Activated naive CD4-positive, alpha-beta T cell treated with anti-CD3 and anti-CD28 coated beads, Interleukin-2, amount 50 U/mL, for 16 hours (primary cell): ENCODE results near the gene ARHGAP23.

Source experiments
- DNase-seq: peaks from one replicate; pipeline ENCODE4 v3.0.0-alpha.2; 2020

Gene ARHGAP23

GRCh38 chr17:38442548-38442947, 14.3 kb downstream of the ARHGAP23 start:
- DNase-seq, result no peak

- no peak for DNase-seq
Observed at GRCh38 chr17:38443356-38444031, 15.2 kb downstream of the ARHGAP23 start.

- peak; percentile 63 for DNase-seq
Observed at GRCh38 chr17:38444151-38444550, 15.9 kb downstream of the ARHGAP23 start.

GRCh38 chr17:38447502-38448085, 19.3 kb downstream of the ARHGAP23 start:
- DNase-seq, result no peak

GRCh38 chr17:38448208-38448771, 20.0 kb downstream of the ARHGAP23 start:
- DNase-seq, result no peak

GRCh38 chr17:38449364-38449763, 21.1 kb downstream of the ARHGAP23 start:
- DNase-seq, result no peak

- no peak for DNase-seq
Observed at GRCh38 chr17:38450557-38451029, 22.3 kb downstream of the ARHGAP23 start.

- no peak for DNase-seq
Observed at GRCh38 chr17:38451030-38451839, 23.0 kb downstream of the ARHGAP23 start.

GRCh38 chr17:38451840-38452529, 23.7 kb downstream of the ARHGAP23 start:
- DNase-seq, result no peak

GRCh38 chr17:38452719-38453118, 24.5 kb downstream of the ARHGAP23 start:
- no peak for DNase-seq

- DNase-seq, result no peak
Observed at GRCh38 chr17:38453951-38454421, 25.7 kb downstream of the ARHGAP23 start.

GRCh38 chr17:38454532-38454931, 26.3 kb downstream of the ARHGAP23 start:
- DNase-seq, result no peak

- DNase-seq, result no peak
Observed at GRCh38 chr17:38455288-38455915, 27.1 kb downstream of the ARHGAP23 start.

- DNase-seq, result no peak
Observed at GRCh38 chr17:38456031-38456815, 28.0 kb downstream of the ARHGAP23 start.

- no peak for DNase-seq
Observed at GRCh38 chr17:38457577-38458371, 29.5 kb downstream of the ARHGAP23 start.

GRCh38 chr17:38458521-38458920, 30.3 kb downstream of the ARHGAP23 start:
- no peak for DNase-seq

GRCh38 chr17:38459567-38459966, 31.3 kb downstream of the ARHGAP23 start:
- DNase-seq, result no peak

- no peak for DNase-seq
Observed at GRCh38 chr17:38460082-38460715, 31.9 kb downstream of the ARHGAP23 start.

- no peak for DNase-seq
Observed at GRCh38 chr17:38460716-38461630, 32.7 kb downstream of the ARHGAP23 start.
